ENCODE measurements around the gene RETREG1.
"Not testable (repeated sequence)": the region's sequence is repeated elsewhere in the genome, so short reads cannot be mapped to it uniquely, and the experiment has no call there.

The RETREG1 gene

DNA sequence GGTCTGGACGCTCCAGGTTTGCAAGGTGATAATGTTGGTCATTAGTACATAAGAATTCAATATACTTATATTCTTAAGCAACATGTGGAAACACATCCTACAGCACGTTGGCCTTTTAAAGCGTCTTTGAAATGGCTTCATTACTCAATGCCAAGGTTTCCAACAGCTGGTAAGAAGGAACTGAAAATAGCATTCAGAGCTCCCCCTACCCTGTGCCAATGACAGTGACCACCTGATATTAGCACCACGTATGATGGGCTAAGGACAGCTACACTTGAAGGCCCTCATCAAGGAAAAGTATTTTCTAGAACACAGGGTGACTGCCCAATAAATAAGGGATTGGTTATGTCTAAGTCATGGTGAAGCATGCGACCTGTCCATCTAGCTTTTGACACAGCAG, 161.1 kb downstream of the RETREG1 start:
- DNase-seq (ENCODE audit: low read depth), result no peak

DNA sequence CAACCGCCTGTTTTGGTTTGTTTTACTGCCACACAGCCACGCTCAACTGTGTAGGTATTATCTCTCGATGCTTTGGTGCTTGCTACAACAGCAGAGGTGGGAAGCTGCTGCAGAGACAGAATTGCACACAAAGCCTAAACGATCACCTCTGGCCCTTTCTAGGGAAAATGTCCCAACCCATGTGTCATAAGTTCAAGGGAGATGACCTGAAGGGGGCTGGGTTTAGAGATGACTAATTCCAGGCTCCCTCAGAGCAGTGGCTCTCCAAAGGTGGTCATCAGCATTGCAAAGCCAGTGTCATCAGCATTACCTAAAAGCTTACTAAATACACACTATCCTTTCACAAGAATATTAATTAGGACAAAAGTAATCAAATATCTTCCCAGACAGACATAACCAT, 162.1 kb downstream of the RETREG1 start:
- DNase-seq (ENCODE audit: low read depth), result no peak

DNA sequence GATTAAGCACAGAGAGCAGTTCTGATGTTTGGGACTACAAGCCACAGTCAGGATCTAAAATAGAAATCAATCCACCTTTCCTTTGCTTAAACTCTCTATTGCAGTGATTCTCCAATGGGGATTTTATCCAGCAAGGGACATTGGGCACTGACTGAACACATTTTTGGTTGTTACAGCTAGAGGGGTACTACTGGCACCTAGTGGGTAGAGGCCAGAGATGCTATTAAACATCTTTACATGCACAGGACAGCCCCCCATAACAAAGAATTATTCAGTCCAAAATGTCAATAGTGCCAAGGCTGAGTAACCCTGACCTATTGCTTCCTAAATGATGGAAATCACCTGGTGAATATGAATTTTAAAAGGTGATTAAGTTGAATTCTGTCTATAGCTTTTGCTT, 163.2 kb downstream of the RETREG1 start:
- no peak for DNase-seq (ENCODE audit: low read depth)

DNA sequence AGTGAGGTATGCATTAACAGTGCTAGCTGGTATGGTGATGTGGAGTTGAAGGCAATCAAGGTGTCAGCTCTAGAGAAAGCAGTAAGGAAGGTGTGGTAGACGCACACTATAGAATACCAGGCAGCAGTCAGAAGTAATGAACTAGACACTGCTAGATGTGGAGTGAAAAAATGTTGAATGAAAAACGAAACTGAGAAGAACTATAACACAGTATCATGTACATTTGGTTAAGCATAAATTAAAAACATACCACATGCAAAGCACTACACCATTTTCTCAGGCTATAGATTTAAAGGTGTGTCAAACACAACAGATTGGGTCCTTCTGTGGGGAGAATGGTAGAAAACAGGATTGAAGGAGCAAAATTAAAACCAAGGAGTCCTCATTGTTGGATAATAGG, 166.6 kb downstream of the RETREG1 start:
- DNase-seq (ENCODE audit: low read depth), result no peak

DNA sequence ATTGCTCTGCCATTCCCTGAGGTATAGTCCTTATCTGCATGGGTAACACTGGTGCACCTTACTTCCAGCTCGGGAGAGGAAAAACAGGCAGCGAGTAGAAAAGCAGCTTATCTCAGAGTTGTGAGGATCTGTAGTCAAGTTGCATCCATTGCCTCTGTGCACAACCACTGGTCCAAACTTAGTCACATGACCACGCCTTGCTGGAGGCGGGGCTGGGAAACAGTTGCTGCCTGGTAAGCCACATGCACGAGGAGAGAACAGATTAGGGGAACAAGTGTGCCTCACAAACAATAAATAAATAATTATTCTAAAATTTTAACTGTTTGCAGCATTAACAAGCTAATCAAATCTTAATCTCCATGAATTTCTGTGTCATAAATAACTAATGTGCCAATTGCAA, 169.8 kb downstream of the RETREG1 start:
- DNase-seq (ENCODE audit: low read depth), result no peak

DNA sequence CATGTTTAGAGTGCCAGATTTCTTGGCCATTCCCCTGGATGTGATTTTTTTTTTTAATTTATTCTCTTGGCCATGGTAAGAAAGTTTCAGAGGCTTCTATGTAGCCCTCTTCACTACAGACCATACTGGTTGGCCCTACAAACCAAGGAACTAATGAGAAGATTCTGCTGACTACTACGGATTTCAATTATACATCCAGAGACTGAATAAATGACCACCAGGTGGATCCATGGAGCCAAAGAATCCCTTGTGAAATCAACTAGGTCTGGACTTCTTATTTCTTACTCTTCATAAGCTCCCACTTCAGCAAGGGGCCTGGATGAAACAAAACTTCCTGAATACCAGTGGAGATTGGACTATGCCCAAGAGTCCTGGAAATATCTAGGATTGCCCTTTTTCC, 178.8 kb downstream of the RETREG1 start:
- no peak for DNase-seq (ENCODE audit: low read depth)

DNA sequence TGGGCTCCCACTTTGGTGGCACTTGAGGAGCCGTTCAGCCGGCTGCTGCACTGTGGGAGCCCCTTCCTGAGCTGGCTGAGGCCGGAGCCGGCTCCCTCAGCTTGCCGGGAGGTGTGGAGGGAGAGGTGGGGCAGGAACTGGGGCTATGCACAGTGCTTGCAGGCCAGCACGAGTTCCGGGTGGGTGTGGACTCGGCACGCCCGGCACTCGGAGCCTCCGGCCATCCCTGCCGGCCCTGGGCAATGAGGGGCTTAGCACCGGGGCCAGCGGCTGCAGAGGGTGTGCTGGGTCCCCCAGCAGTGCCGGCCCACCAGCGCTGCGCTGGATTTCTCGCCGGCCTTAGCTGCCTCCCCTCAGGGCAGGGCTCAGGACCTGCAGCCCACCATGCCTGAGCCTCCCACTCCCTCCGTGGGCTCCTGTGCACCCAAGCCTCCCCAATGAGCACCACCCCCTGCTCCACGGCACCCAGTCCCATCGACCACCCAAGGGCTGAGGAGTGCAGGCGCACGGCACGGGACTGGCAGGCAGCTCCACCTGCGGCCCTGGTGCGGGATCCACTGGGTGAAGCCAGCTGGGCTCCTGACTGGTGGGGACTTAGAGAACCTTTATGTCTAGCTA, 180.6 kb downstream of the RETREG1 start:
- not testable (repeated sequence) for DNase-seq (ENCODE audit: low read depth)

DNA sequence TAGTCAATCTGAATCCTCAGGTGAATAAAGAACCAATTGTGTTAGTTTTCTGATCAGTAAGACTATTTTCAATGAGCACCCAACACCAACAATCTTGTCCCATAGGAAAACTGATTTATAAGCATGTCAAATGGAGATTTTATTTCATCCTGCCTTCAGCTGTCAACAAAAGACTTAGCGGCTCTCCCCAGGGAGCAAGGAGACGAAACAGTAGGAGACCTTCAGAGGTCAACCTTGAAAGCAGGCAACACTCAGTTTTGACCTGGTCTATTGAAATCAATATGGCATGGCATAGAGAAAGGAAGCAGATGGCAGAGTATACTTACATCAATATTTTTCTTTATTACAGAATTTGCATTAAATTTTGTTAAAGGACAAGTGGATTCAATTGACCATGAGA, 185.3 kb downstream of the RETREG1 start:
- no peak for DNase-seq (ENCODE audit: low read depth)

DNA sequence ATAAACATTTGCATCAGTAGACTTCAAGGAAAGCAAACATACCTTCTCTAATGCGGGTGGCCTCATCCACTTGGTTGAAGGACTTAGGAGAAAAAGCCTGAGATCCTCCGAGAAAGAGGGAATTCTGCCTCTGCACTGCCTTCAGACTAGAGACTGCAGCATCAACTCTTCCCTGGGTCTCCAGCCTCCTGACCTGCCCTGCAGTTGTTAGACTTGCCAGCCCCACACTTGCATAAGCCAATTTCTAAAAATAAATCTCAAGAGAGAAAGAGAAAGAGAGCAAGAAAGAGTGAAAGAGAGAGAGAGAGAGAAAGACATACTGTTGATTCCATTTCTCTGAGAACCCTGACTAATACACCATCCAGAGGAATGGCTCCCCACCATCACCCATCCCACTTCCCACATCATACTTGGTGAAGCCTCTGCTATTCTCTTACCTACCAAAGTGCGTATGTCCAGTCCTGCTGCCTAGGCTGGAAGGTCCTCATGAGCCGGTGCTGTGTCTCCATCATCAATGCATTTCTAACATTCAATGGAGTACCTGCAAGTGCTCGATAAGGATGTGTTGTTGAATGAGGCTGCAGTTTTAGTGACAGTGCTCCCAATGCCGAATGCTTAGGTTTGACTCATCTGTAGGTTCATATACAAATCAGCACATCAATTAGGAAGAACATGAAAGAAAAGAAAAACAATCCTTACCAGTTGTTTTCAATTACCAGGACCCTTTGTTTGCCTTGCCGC, 186.3 kb downstream of the RETREG1 start:
- no peak for DNase-seq (ENCODE audit: low read depth)

DNA sequence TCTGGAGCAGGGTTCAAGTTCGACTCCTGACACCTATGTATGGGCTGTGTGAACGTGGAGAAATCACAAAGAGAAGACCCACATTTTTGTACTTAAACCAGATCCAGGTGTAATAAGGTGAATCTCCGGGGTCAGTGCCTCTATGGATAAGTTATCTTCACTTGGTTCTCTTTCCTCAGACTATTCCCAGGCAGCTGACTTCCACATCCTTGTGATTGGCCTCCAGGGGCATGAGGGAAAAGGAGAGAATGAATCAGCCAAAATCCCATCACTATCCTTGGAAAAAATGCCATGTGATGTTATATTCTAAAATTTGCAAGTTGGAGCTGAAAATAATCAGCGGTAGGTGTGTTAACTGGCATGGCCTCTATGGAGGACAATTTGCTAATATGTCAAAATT, 188.4 kb downstream of the RETREG1 start:
- no peak for DNase-seq (ENCODE audit: low read depth)

DNA sequence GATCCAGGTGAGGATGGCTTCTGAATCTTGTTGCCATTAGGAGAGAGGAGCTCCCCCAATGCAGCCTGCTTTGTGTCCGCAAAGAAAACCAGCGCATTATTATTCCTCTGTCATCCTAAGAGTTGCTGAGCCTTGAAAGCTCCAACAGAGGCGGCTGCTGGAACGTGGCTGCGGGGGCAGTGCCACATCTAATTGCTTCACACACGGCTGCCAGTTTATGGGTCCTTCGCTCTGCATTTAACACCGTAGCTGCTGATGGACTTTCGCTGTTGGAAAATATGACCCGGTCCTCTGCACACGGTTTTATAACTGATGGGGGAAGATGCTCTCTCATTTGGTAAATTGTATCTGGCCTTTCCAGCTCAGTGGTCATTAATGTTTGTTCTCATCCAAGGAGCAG, 189.2 kb downstream of the RETREG1 start:
- DNase-seq (ENCODE audit: low read depth), result no peak
